RWPE2 (cell line): Measurements from ENCODE around the gene CHMP2A.

Experiments
- ATAC-seq: fragments of 200-7000 bp; cut with Tn5 transposase; 3 replicates; pipeline ENCODE4 v1.9.1; 2021; ENCODE audit warnings: low read depth
- DNase-seq: peaks from one replicate; pipeline ENCODE4 v3.0.0-alpha.2; 2020; ENCODE audit warnings: low spot score
- H3K27ac ChIP-seq: fragments of 450-650 bp; 2 replicates; pipeline ENCODE4 v1.5.1; 2017; ENCODE audit warnings: mild to moderate bottlenecking; ENCODE audit not compliant: poor library complexity, severe bottlenecking
- H3K27me3 ChIP-seq: fragments of 250-450 bp; sonication (Bioruptor Pico); 2 replicates; pipeline ENCODE4 v1.5.1; 2021; ENCODE audit warnings: mild to moderate bottlenecking, moderate library complexity; ENCODE audit not compliant: insufficient read depth, poor library complexity, severe bottlenecking
- H3K36me3 ChIP-seq: fragments of 250-450 bp; sonication (Bioruptor Pico); 2 replicates; pipeline ENCODE4 v1.5.1; 2020; ENCODE audit warnings: low read depth, mild to moderate bottlenecking, moderate library complexity
- H3K4me1 ChIP-seq: fragments of 250-450 bp; sonication (Bioruptor Pico); 2 replicates; pipeline ENCODE4 v1.5.1; 2021; ENCODE audit warnings: mild to moderate bottlenecking, moderate library complexity; ENCODE audit not compliant: insufficient read depth, poor library complexity, severe bottlenecking
- H3K4me3 ChIP-seq: fragments of 250-450 bp; sonication (Bioruptor Pico); 2 replicates; pipeline ENCODE4 v1.5.1; 2021; ENCODE audit warnings: mild to moderate bottlenecking, moderate library complexity; ENCODE audit not compliant: severe bottlenecking
- H3K9me3 ChIP-seq: fragments of 250-450 bp; sonication (Bioruptor Pico); 2 replicates; pipeline ENCODE4 v1.5.1; 2021; ENCODE audit warnings: mild to moderate bottlenecking, moderate library complexity; ENCODE audit not compliant: severe bottlenecking
- TF ChIP-seq, protein P1 (sequence below): fragments of 450-650 bp; IDR thresholded peaks from one replicate; pipeline ENCODE4 v1.5.1; 2017; ENCODE audit warnings: mild to moderate bottlenecking, moderate library complexity; ENCODE audit not compliant: poor library complexity, severe bottlenecking

CHMP2A gene

DNA sequence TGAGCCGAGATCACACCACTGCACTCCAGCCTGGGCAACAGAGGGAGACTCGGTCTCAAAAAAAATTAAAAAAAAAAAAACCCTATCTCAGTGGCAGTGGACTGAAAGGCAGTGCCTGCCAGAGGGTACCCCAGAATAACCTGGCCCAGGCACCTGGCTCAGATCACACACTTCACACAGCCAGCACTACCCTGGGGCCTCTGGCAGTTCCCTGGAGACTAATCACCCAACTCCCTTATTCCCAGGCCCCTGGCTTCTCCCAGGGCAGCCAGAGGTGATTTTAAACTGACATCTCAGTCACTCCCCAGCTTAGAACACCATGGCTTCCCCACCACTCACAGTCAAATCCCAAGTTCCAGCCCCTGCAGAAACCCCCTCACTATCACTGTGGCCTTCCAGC lies 39.6 kb downstream of the CHMP2A start:
- ATAC-seq: no peak
- DNase-seq: no peak
- no peaks in the 10 kb centered on the region for H3K9me3 ChIP-seq
- H3K36me3 ChIP-seq: peaks cover 6% of the 10 kb centered on the region
- no peaks in the 10 kb centered on the region for H3K27me3 ChIP-seq
- no peak overlapping the region for H3K4me3 ChIP-seq
- peaks cover 3% of the 10 kb centered on the region for H3K4me1 ChIP-seq
- H3K27ac ChIP-seq: no peak overlapping the region
- TF ChIP-seq, protein P1, sequence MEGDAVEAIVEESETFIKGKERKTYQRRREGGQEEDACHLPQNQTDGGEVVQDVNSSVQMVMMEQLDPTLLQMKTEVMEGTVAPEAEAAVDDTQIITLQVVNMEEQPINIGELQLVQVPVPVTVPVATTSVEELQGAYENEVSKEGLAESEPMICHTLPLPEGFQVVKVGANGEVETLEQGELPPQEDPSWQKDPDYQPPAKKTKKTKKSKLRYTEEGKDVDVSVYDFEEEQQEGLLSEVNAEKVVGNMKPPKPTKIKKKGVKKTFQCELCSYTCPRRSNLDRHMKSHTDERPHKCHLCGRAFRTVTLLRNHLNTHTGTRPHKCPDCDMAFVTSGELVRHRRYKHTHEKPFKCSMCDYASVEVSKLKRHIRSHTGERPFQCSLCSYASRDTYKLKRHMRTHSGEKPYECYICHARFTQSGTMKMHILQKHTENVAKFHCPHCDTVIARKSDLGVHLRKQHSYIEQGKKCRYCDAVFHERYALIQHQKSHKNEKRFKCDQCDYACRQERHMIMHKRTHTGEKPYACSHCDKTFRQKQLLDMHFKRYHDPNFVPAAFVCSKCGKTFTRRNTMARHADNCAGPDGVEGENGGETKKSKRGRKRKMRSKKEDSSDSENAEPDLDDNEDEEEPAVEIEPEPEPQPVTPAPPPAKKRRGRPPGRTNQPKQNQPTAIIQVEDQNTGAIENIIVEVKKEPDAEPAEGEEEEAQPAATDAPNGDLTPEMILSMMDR: no peak

DNA sequence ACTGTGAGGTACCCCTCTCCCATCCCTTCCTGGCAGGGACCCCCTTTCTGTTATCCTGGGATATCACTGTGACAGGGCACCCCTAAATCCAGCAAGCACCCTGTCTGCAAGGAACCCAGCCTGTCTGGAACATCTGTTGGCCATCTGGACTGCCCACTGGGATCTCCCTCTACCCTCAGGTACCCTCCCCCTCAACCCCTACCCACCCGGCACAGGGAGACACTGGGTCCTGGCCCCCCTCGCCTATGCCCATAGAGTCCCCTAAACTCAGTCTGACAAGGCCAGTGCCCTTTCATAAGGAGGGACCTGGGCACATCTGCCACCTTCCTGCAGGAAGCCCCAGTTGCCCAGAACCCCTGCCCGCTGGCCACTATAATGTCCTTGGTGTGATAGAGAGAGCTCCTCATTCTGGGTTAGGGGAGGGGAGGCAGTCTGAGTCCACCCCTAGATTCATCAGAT lies 40.3 kb downstream of the CHMP2A start:
- Histone ChIP-seq H3K4me3 (peak overlapping the region; percentile 31), H3K36me3 (peaks cover 6% of the 10 kb centered on the region), H3K27me3 (no peaks in the 10 kb centered on the region), H3K9me3 (no peaks in the 10 kb centered on the region), H3K4me1 (peaks cover 3% of the 10 kb centered on the region), H3K27ac (peak overlapping the region; percentile 47)
- TF ChIP-seq, protein P1: no peak
- DNase-seq (no peak), ATAC-seq (no peak)

DNA sequence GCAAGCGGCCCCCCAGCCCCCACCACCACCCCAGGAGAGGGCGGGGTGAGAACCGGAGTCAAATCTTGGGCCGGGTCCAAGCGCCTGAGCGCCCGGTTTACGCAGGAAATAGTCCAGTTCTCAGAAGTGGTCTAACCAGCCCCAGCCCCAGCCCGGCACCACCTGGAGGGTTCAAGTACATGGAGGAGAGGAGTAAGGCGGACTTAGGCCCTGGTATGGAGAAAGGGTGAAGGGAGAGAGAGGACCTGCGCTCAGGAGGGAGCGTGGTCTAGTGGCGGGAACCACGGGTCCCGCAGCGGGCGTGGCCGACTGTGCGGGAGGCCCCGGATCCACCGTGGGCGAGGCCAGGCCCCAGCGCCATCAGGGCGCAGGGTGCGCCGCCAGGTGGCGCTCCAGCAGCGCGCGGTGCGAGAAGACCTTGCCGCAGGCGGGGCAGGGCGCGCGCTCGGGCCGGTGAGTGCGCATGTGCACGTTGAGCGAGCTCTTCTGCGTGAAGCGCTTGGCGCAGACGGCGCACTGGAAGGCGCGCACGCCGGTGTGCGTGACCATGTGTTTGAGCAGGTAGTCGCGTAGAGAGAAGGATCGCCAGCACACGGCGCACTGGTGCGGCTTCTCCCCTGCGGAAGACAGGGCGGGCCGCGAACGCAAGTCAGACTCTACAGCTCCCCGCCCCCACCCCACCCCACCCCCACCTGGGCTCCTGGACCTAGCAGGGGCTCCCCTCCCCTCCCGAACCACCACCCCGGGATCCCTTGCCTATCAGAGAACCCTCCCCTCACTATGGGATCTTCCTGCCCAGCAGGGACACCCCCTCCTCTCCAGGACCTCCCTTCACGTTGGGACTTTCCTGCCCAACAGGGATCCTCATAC lies 41.0 kb downstream of the CHMP2A start:
- H3K4me1 ChIP-seq: peaks cover 3% of the 10 kb centered on the region
- H3K4me3 ChIP-seq: peak overlapping the region; percentile 31
- peak overlapping the region; percentile 47 for H3K27ac ChIP-seq
- DNase-seq (peak; percentile 85), ATAC-seq (peak; percentile 64)
- no peaks in the 10 kb centered on the region for H3K27me3 ChIP-seq
- no peaks in the 10 kb centered on the region for H3K9me3 ChIP-seq
- peaks cover 6% of the 10 kb centered on the region for H3K36me3 ChIP-seq
- TF ChIP-seq, protein P1: peak; percentile 96

DNA sequence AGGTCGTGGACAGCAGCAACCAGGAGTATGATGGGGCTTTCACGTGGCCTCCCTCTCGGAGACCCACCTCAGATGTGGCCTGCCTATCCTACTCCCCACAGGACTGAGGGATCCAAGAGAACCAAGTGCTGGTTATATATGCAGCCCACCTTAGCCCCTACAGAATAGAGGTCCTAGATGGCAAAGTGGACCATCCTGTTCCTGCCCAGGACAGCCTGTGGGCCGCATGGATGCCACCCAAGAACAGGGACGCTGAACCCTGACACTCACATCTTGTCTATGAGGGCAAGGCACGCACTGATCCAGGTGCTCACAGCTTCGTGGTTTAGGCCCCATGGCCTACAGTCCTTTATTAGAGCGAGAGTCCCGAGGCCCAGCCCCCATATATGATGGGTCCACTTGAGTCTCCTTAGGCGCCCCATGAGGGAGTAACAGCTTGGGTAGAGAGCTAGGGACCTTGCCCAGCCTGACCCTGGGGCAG lies 41.7 kb downstream of the CHMP2A start:
- Histone ChIP-seq H3K9me3 (no peaks in the 10 kb centered on the region), H3K27me3 (no peaks in the 10 kb centered on the region), H3K4me1 (peaks cover 3% of the 10 kb centered on the region), H3K4me3 (no peak overlapping the region), H3K36me3 (peaks cover 6% of the 10 kb centered on the region), H3K27ac (peak overlapping the region; percentile 47)
- TF ChIP-seq, protein P1: no peak
- ATAC-seq: no peak
- no peak for DNase-seq
